Mucosa of descending colon (tissue), 3 donors: Measurements from ENCODE around the gene ZNF236. TPM values are rescaled to one million over a fixed set of nuclear protein-coding genes. Genes with fewer than 3 reads are reported as not detected.

Experiments used
- ATAC-seq: fragments of 200-7000 bp; cut with Tn5 transposase; one replicate; pipeline ENCODE4 v1.9.1; 2020; ENCODE audit warnings: mild to moderate bottlenecking, moderate library complexity
- DNase-seq, 3 donors: peaks; one replicate each; pipeline ENCODE4 v3.0.0-alpha.2; 2020
- H3K36me3 ChIP-seq: fragments of 200-600 bp; one replicate; pipeline ENCODE4 v1.8.0; 2021; ENCODE audit warnings: low read depth, mild to moderate bottlenecking
- H3K4me1 ChIP-seq: fragments of 200-600 bp; one replicate; pipeline ENCODE4 v1.8.0; 2021; ENCODE audit warnings: low read depth, mild to moderate bottlenecking
- H3K4me3 ChIP-seq: fragments of 200-600 bp; one replicate; pipeline ENCODE4 v1.8.0; 2021; ENCODE audit warnings: mild to moderate bottlenecking
- H3K9me3 ChIP-seq: fragments of 200-600 bp; one replicate; pipeline ENCODE4 v1.8.0; 2021; ENCODE audit warnings: mild to moderate bottlenecking
- CTCF ChIP-seq: fragments of 200-600 bp; IDR thresholded peaks from one replicate; pipeline ENCODE4 v1.8.0; 2022; ENCODE audit warnings: antibody characterized with exemption, mild to moderate bottlenecking
- intact Hi-C, 2 donors: fragments of 100-400 bp; cut with DNase I in 1 of 2; cut with micrococcal nuclease in 1 of 2; formaldehyde crosslinking; loops; one replicate each; pipeline versions ENCODE4 v1.11.0 to v1.11.1; 2022; cut with DNase I, micrococcal nuclease
- total RNA-seq, 3 donors: library from RNA; stranded (reverse); fragmentation: NEBNext Ultra II Directional in 2 of 3; extraction: Animal tissue kit (Norgen Biotek cat#: 25700) in 2 of 3; gene quantifications; one replicate each; pipeline versions ENCODE4 v1.2.1 to v1.2.4, GENCODE V29; 2021 to 2023
- donor health status: DM: no; HTN: no; CAD: no; lungs with moderate emphysema.
- donor health status: DM: no; HTN: no; CAD: no.
- donor health status: DM: no; HTN: yes; CAD: no.

ZNF236 gene
- total RNA-seq, 3 donors from 2014 or later = 14.8 to 27.9 (median 15.5) TPM

- TF ChIP-seq CTCF = no peak
- H3K4me3 ChIP-seq = no peak overlapping the region
- H3K4me1 ChIP-seq = peaks cover 19% of the 10 kb centered on the region
- DNase-seq = peak in 1 of 3 donors; percentile 50
- no peaks in the 10 kb centered on the region for H3K36me3 ChIP-seq
- H3K9me3 ChIP-seq = no peaks in the 10 kb centered on the region
- no peak for ATAC-seq
- intact Hi-C loops = loop anchor here (5.0 to 10.0 kb wide), 2 partner anchors 60 to 62 kb away; no protein-coding TSS in a partner anchor
Measured at GRCh38 chr18:76984193-76985155, 162.1 kb downstream of the ZNF236 start.

- no peaks in the 10 kb centered on the region for H3K36me3 ChIP-seq
- no peak for TF ChIP-seq CTCF
- H3K4me3 ChIP-seq = no peak overlapping the region
- no peaks in the 10 kb centered on the region for H3K9me3 ChIP-seq
- H3K4me1 ChIP-seq = peaks cover 19% of the 10 kb centered on the region
- intact Hi-C loops = loop anchor here in 1 of 2 donors (10.0 kb wide), 1 partner anchor 61 kb away; no protein-coding TSS in a partner anchor
- no peak for ATAC-seq
- DNase-seq = no peak
Measured at GRCh38 chr18:76985156-76985950, 163.0 kb downstream of the ZNF236 start.

- H3K36me3 ChIP-seq = no peaks in the 10 kb centered on the region
- no peak for ATAC-seq
- DNase-seq = no peak
- no peaks in the 10 kb centered on the region for H3K9me3 ChIP-seq
- peaks cover 18% of the 10 kb centered on the region for H3K4me1 ChIP-seq
- intact Hi-C loops = loop anchor here in 1 of 2 donors (10.0 kb wide), 1 partner anchor 61 kb away; no protein-coding TSS in a partner anchor
- H3K4me3 ChIP-seq = no peak overlapping the region
- TF ChIP-seq CTCF = no peak
Measured at GRCh38 chr18:76985951-76986236, 163.5 kb downstream of the ZNF236 start.

- no peak for TF ChIP-seq CTCF
- H3K9me3 ChIP-seq = no peaks in the 10 kb centered on the region
- H3K4me1 ChIP-seq = peaks cover 13% of the 10 kb centered on the region
- no peak for ATAC-seq
- no peak overlapping the region for H3K4me3 ChIP-seq
- no peak for DNase-seq
- intact Hi-C loops = loop anchor here in 1 of 2 donors (10.0 kb wide), 1 partner anchor 62 kb away; no protein-coding TSS in a partner anchor
- H3K36me3 ChIP-seq = no peaks in the 10 kb centered on the region
Measured at GRCh38 chr18:76986406-76986805, 164.0 kb downstream of the ZNF236 start.

- DNase-seq (peak in 2 of 3 donors; percentile 40 to 55), ATAC-seq (no peak)
- intact Hi-C loops = loop anchor here in 1 of 2 donors (10.0 kb wide), 1 partner anchor 63 kb away; no protein-coding TSS in a partner anchor
- no peaks in the 10 kb centered on the region for H3K4me1 ChIP-seq
- H3K9me3 ChIP-seq = no peaks in the 10 kb centered on the region
- no peak for TF ChIP-seq CTCF
- H3K36me3 ChIP-seq = no peaks in the 10 kb centered on the region
- H3K4me3 ChIP-seq = no peak overlapping the region
Measured at GRCh38 chr18:76988031-76988826, 165.9 kb downstream of the ZNF236 start.
